GM19468 (cell line): ENCODE measurements around the gene MT1B.
"Not testable (repeated sequence)": the region's sequence is repeated elsewhere in the genome, so short reads cannot be mapped to it uniquely, and the experiment has no call there.

ENCODE experiments used
- ATAC-seq: cut with Tn5 transposase; IDR thresholded peaks from one replicate; pipeline ENCODE4 v1.9.1; 2021; ENCODE audit warnings: mild to moderate bottlenecking, moderate library complexity, moderate number of reproducible peaks; ENCODE audit not compliant: unreplicated experiment; ENCODE audit errors: extremely low read depth

Gene MT1B

GRCh38 chr16:56665286-56666261 lies 13.9 kb downstream of the MT1B start:
- ATAC-seq: not testable (repeated sequence)

- no peak for ATAC-seq
Measured at GRCh38 chr16:56667581-56668571, 16.2 kb downstream of the MT1B start, which contains the start of gene MT1G. Gene MT1G, minus strand, starts transcription at chr16:56668065. Its CDS starts 72 bp downstream, at chr16:56667993.

GRCh38 chr16:56669005-56669839 lies 17.5 kb downstream of the MT1B start, which contains the start of gene MT1H:
Gene MT1H, plus strand, starts transcription at chr16:56669814. Its CDS starts 71 bp downstream, at chr16:56669885.
- no peak for ATAC-seq

- ATAC-seq: no peak
Measured at GRCh38 chr16:56669840-56670619, 18.3 kb downstream of the MT1B start.

- no peak for ATAC-seq
Measured at GRCh38 chr16:56670620-56670934, 18.9 kb downstream of the MT1B start.

GRCh38 chr16:56671691-56672090 lies 20.0 kb downstream of the MT1B start:
- ATAC-seq: not testable (repeated sequence)

- not testable (repeated sequence) for ATAC-seq
Measured at GRCh38 chr16:56672171-56672570, 20.5 kb downstream of the MT1B start.

- no peak for ATAC-seq
Measured at GRCh38 chr16:56672761-56673536, 21.3 kb downstream of the MT1B start.

- ATAC-seq: no peak
Measured at GRCh38 chr16:56673921-56674320, 22.2 kb downstream of the MT1B start.

- not testable (repeated sequence) for ATAC-seq
Measured at GRCh38 chr16:56674570-56674969, 22.9 kb downstream of the MT1B start.

GRCh38 chr16:56675685-56676210 lies 24.1 kb downstream of the MT1B start:
- ATAC-seq: no peak

GRCh38 chr16:56677474-56677873 lies 25.8 kb downstream of the MT1B start:
- no peak for ATAC-seq

- ATAC-seq: no peak
Measured at GRCh38 chr16:56679078-56679730, 27.5 kb downstream of the MT1B start.

- ATAC-seq: no peak
Measured at GRCh38 chr16:56679818-56680217, 28.1 kb downstream of the MT1B start.

GRCh38 chr16:56681939-56682702 lies 30.4 kb downstream of the MT1B start, which contains the start of gene MT1X:
Gene MT1X, plus strand, starts transcription at chr16:56682470. Its CDS starts 71 bp downstream, at chr16:56682541.
- peak; percentile 80 for ATAC-seq

- ATAC-seq: no peak
Measured at GRCh38 chr16:56682703-56683397, 31.2 kb downstream of the MT1B start.
